GM10248 (cell line): ENCODE data around the gene PAK3.
A peak's percentile ranks its signal among the peaks of the same experiment; 100 is the strongest.

Experiments used
- CTCF ChIA-PET: fragments of 300-600 bp; sonication (Branson Sonifier 250); formaldehyde crosslinking; extraction: SDS; loops from one replicate; lab custom pipeline; 2021; ENCODE audit warnings: antibody characterized with exemption; lab: Yijun Ruan, JAX
- POLR2A ChIA-PET: fragments of 350-650 bp; sonication (Branson Sonifier 250); formaldehyde crosslinking; extraction: SDS; loops from one replicate; lab custom pipeline; 2020; ENCODE audit warnings: antibody characterized with exemption; lab: Yijun Ruan, JAX
- DNase-seq: peaks from one replicate; pipeline ENCODE4 v3.0.0; 2012; ENCODE audit errors: extremely low spot score
- CTCF ChIP-seq: IDR thresholded peaks from 2 replicates; pipeline ENCODE4 v1.5.1; 2012; ENCODE audit warnings: mild to moderate bottlenecking, low read depth; ENCODE audit errors: extremely low read depth, missing control alignments, control extremely low read depth

Gene PAK3

GRCh38 chrX:111199505-111199904 is 103.5 kb downstream of the PAK3 start:
- no peak for DNase-seq
- ChIA-PET POLR2A (no interaction called here), CTCF (no interaction called here)
- no peak for TF ChIP-seq CTCF

- CTCF ChIA-PET, result no interaction called here
- DNase-seq, result no peak
- POLR2A ChIA-PET, result no interaction called here
- TF ChIP-seq CTCF, result no peak
These were observed 104.3 kb downstream of the PAK3 start for GRCh38 chrX:111200327-111200726.

- TF ChIP-seq CTCF, result no peak
- POLR2A ChIA-PET, result no interaction called here
- CTCF ChIA-PET, result no interaction called here
- DNase-seq, result no peak
These were observed 111.9 kb downstream of the PAK3 start for GRCh38 chrX:111207851-111208250.

GRCh38 chrX:111216293-111216801 is 120.4 kb downstream of the PAK3 start:
- no peak for TF ChIP-seq CTCF
- POLR2A ChIA-PET, result no interaction called here
- DNase-seq, result no peak
- CTCF ChIA-PET, result no interaction called here

- CTCF ChIA-PET, result interaction anchor here (0.8 to 3.2 kb wide), 14 partner anchors 9 to 396 kb away, joined by 3 to 32 read pairs (median 4); no protein-coding TSS in a partner anchor
- POLR2A ChIA-PET, result no interaction called here
- peak; percentile 24 for DNase-seq
These were observed 148.3 kb downstream of the PAK3 start for GRCh38 chrX:111244235-111244750.

More at GRCh38 chrX:111244235-111244750, 148.3 kb downstream of the PAK3 start:
- TF ChIP-seq CTCF, result peak; percentile 37
